ENCODE results near the gene CCDC9B.
A peak's percentile ranks its signal among the peaks of the same experiment; 100 is the strongest.

The CCDC9B gene

GRCh38 chr15:40367371-40367685 is 26.6 kb upstream of the CCDC9B start:
- no peak for ATAC-seq
- TF ChIP-seq ZFP30 (CRISPR knock-in tag; IDR thresholded peaks at IDR 0.05) (no peak), POU6F1 (CRISPR knock-in tag; IDR thresholded peaks at IDR 0.05; ENCODE audit: borderline replicate concordance, low read depth) (no peak)

- peak; percentile 68 for ATAC-seq
- TF ChIP-seq ZFP30 (CRISPR knock-in tag; IDR thresholded peaks at IDR 0.05) (no peak), ZNF70 (CRISPR knock-in tag; IDR thresholded peaks at IDR 0.05) (0 out of 2 replicates have a peak, but pooled peaks have one; percentile 28), PPARA (CRISPR knock-in tag; IDR thresholded peaks at IDR 0.05; ENCODE audit: borderline replicate concordance) (no peak), GLIS3 (CRISPR knock-in tag; IDR thresholded peaks at IDR 0.05) (no peak)
Observed at GRCh38 chr15:40366457-40367370, 26.0 kb upstream of the CCDC9B start.

GRCh38 chr15:40365624-40366456 is 25.1 kb upstream of the CCDC9B start:
- TF ChIP-seq RARB (CRISPR knock-in tag; IDR thresholded peaks at IDR 0.05) (no peak), SNAI2 (CRISPR knock-in tag; IDR thresholded peaks at IDR 0.05) (no peak), ZNF565 (CRISPR knock-in tag; conservative IDR thresholded peaks at IDR 0.05; ENCODE audit: low read depth) (no peak), CSRNP3 (CRISPR knock-in tag; IDR thresholded peaks at IDR 0.05) (no peak), PPARA (CRISPR knock-in tag; IDR thresholded peaks at IDR 0.05; ENCODE audit: borderline replicate concordance) (no peak)
- no peak for ATAC-seq

- TF ChIP-seq ZNF8 (CRISPR knock-in tag; IDR thresholded peaks at IDR 0.05): no peak
- no peak for TF ChIP-seq ZFP30 (CRISPR knock-in tag; IDR thresholded peaks at IDR 0.05)
- no peak for TF ChIP-seq OSR1 (CRISPR knock-in tag; IDR thresholded peaks at IDR 0.05)
- no peak for TF ChIP-seq BACH2 (CRISPR knock-in tag; IDR thresholded peaks at IDR 0.05; ENCODE audit: borderline replicate concordance)
- no peak for TF ChIP-seq ISL1 (CRISPR knock-in tag; IDR thresholded peaks at IDR 0.05)
- no peak for TF ChIP-seq TOX (CRISPR knock-in tag; IDR thresholded peaks at IDR 0.05; ENCODE audit: borderline replicate concordance)
- TF ChIP-seq GLIS3 (CRISPR knock-in tag; IDR thresholded peaks at IDR 0.05): no peak
- no peak for TF ChIP-seq ARNTL (CRISPR knock-in tag; IDR thresholded peaks at IDR 0.05; ENCODE audit: borderline replicate concordance, low read depth)
- no peak for TF ChIP-seq ZFP3 (CRISPR knock-in tag; IDR thresholded peaks at IDR 0.05)
- TF ChIP-seq CSRNP3 (CRISPR knock-in tag; IDR thresholded peaks at IDR 0.05): no peak
- no peak for TF ChIP-seq SNAI2 (CRISPR knock-in tag; IDR thresholded peaks at IDR 0.05)
- TF ChIP-seq TSHZ2 (CRISPR knock-in tag; IDR thresholded peaks at IDR 0.05): no peak
- no peak for TF ChIP-seq CSDC2 (CRISPR knock-in tag; IDR thresholded peaks at IDR 0.05)
- TF ChIP-seq ESRRG (CRISPR knock-in tag; IDR thresholded peaks at IDR 0.05): no peak
- no peak for TF ChIP-seq ZNF70 (CRISPR knock-in tag; IDR thresholded peaks at IDR 0.05)
- TF ChIP-seq CREB5 (CRISPR knock-in tag; IDR thresholded peaks at IDR 0.05; ENCODE audit: low read depth): no peak
- no peak for TF ChIP-seq TCF4 (CRISPR knock-in tag; IDR thresholded peaks at IDR 0.05; ENCODE audit: borderline replicate concordance)
- TF ChIP-seq RARB (CRISPR knock-in tag; IDR thresholded peaks at IDR 0.05): no peak
- TF ChIP-seq ZC3H10 (CRISPR knock-in tag; IDR thresholded peaks at IDR 0.05): no peak
- no peak for ATAC-seq
Observed at GRCh38 chr15:40365016-40365415, 24.3 kb upstream of the CCDC9B start.

Measured in SK-N-SH treated with all-trans-retinoic acid at 6 μM for 48 hours (cell line).